NCI-H2227 (cell line): ENCODE results near the gene ADGRF5.

Experiments
- DNase-seq: peaks from one replicate; lab custom pipeline; 2025; ENCODE audit not compliant: unreplicated experiment; lab: John Stamatoyannopoulos, UW

The ADGRF5 gene

DNA sequence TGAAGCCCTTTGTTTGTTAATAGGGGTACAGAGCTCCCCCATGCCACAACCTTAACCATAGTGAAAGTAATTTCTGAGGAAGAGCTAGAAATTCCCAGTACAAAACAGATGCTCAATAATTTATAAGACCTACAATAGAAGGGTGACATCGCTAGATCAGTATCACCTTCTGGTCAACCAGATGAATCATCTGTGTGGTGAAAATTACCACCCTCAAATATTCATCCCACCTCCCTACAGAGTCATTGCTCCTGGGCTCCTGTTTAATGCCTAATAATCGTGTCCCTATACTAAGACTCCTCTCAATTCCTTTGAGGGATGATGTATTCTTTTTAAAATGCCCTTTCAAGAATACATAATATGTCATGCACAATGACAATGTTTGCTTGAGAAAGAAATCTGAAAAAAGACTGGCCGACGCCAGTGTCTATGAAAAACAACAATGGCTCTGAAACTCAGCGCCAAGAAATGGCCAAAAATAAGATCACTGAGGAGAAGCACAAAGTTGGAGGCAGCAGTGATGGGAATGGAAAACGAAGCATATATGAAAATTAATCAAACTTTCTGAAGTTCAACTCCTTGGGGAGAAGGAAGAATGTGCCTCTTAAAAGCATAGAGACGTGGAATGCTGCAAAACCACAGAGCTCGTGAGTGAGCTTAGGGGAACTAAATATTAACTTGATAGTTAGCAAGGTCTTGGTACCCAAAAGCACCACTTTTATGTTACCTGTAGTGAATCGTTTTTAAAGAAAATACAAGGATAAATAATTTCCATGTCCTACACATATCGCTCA, 11.0 kb upstream of the ADGRF5 start:
- no peak for DNase-seq

DNA sequence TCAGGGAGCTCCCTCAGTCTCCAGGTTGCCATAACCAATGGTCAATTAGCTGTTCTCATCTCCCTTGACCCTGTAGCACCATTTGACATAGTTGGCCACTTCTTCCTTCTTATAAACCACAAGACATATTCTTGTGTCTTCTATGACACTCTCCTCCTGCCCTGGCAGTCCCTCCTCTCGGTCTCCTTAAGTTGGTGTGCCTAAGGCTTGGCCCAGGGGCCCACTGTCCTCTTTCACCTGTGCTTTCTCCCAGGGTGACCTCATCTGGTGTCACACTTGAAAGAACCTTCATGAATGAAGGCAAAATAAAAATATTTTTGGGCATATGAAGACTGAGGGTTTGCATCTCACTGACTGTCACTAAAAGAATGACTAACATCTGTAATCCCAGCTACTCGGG, 9.7 kb upstream of the ADGRF5 start:
- no peak for DNase-seq

DNA sequence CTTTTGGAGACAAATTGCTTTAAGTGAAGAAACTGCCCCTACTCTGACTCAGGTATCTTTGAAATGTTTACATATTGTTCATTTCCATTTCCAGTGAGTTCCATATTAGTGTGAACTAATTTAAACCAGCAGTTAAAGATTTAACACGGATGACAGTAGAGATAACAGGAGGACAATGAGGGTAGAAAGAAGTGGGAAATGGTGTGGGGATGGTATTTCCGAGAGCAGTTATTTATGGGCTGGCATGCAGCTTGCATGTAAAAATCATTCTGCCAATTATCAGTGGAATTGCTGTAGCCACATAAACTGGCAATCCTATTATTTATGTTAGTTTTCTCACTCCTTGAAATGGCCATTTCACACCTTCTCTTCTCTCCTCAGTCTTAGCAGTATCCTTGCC, 8.6 kb upstream of the ADGRF5 start:
- no peak for DNase-seq

DNA sequence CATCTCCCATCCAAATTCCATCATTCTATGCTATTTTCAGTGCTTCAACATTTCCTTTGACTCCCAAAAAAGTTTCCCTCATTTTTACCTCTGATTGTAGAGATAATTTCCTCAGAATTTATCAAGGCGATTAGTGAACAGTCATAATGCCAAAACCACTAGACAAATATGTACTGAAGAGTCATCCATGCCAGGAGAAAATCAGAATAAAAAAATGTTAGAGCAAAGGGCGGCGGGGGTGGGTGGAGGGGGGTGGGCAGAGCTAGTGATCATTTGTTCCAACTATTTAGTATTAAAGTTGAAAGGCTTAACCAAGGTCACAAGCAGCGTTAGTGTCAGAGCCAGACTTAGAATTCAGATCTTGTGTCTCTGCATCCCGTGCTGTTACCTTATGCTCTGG, 5.3 kb upstream of the ADGRF5 start:
- no peak for DNase-seq

DNA sequence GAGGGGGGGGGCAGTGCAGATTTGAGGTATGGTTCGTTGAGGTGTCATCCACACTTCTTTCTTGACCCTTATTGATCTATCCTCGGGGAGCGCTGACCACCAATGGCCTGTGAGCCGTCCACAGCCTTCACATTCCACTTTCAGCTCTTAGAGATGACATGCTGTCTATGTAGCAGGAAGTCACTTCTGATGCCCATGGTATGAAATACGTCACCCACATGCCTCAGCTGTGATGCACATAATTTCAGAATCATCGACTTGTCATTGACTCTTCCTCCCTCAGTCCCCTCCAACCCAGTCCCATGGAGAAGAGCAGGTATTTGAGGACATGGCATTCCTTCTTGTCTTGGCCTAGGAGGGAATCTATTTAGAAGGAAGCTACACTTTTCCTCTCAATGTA, 4.7 kb upstream of the ADGRF5 start:
- no peak for DNase-seq

DNA sequence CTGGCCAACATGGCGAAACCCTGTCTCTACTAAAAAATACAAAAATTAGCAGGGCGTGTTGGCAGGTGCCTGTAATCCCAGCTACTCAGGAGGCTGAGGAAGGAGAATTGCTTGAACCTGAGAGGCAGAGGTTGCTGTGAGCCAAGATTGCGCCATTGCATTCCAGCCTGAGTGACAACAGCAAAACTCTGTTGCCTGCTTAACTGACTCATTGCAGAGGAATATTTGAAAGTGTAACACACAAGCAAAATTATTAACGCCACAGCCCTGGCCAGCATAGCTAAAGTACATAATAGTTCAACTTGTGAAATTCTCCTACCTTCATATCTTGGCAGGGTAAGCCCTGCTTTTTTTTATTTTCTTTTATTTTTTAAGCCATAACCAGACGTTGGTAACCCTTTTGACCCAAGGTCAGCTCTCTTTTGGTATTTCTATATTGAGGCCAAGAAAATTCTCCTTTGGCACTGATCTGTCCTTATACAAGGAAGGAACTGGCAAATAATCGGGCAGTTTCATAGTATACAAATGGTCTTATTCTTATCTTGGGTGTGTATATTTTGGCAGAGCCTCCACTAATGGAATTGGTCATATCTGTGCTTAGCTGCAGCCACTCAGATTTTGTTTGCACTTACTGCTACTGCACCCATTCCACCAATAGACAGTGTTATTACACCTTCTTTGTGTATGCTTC, 4.0 kb upstream of the ADGRF5 start:
- no peak for DNase-seq

DNA sequence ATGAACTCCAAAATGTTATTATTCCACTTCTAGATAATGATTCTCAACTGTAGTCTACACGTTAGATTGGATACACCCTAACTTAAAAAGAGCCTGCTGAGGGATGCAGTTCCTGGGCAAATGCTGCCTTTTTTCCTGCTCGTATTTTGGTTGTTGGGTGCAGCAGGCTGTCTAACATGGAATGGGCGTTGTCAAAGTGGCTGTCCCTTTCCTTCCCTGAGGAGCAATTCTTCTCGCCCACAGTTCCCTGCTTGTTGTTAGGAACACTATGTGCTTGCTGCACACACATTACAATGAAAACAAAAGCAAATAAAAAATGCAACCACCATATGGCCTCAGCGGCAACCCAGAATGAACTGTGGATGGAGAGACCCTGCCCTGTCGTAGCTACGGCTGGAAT, 1.7 kb upstream of the ADGRF5 start:
- no peak for DNase-seq

DNA sequence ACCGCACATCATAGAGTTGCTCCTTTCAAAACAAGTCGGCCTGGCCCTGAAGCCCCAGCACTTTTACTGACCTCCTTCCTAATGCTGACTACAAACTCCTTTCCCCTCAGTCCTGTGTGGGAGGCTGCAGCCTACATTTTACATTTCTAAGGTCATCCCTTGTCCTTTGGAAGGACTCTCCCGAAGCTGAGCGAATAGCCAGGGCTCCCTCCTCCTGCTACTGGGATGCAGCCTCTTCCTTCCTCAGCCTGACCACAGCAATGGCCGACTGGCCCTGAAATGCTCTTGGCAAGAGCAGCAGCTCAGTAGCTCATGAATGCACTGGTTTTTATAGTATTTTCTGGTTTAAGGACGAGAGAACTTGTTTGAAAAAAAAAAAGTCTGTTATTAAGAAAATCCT, 679 bp downstream of the ADGRF5 start:
- no peak for DNase-seq

DNA sequence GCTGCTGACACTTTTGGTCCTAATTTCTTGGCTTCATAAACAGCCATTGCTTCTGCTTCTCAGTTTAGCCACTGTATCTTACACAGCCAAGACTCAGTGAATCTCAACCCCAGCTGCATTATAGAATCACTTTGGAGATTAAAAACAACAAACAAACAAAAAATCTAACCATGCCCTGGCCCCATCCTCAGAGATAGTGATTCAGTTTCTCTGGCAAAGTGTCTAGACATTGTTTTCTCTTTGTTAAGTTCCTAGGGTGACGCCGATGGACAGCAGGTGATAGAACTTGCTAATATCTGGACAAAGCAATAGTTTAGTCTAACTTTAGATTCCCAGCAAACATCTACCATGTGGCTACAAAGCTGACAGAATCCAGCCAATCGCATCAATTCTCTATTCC, 2.9 kb downstream of the ADGRF5 start:
- DNase-seq, result no peak

DNA sequence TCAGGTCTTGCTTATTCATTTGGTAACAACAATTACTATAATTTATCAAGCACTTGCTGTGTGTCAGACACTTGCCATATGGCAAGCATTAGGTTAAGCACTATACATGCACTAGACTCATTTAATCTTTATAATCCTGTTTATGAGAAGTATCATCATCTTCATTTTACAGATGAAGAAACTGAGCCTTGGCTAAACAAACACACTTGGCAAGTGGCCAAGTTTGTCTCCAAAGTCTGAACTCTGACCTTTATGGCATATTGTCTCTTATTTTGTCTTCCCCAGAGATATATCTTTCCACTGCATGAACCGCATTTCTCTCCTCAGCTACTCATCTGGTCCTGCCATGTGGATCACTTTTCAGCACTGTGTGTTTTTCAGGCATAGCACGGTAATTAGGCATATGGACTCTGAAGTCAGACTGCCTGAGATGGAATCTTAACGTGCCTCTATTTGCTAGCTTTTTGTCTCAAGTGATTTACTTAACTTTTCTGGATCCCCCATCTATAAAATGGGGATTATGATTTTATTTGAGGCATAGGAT, 4.7 kb downstream of the ADGRF5 start:
- DNase-seq, result peak; percentile 34

DNA sequence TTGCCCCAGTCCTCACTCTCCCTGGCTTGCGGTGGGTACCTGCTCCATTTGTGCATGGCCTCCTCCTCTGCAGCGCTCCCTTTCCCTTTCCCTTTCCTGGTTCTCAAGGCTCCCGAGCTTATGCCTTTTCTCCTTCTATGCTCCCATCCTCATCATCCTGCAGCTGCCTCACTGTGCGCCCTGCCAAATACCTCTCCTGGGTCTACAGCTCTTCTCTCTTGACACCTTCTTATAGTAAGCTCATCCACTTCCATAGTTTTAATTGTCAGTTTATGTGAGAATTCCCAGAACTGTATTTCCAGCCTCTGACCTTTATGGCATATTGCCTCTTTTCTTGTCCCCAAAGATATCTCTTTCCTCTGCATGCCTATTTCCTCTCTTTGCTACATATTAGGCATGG, 5.9 kb downstream of the ADGRF5 start:
- no peak for DNase-seq

DNA sequence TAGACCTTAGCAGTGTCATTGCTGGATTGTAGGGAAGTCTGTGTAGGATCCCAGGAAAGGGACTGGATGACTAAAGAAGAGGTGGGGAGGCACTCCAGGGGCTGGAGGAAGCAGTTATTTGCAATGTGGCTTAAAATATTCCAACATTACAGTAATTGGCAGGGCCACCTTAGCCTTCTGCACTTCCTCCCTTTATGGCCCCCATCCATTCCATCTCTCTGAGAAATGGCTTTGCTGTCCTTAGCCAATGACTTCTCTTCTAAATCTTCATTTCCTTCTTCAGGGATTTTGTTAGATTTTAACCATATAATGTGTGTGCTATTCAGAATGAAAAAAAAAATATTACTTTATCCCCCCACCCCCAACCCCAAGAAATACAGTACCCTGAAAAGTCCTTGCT, 6.4 kb downstream of the ADGRF5 start:
- DNase-seq, result no peak

DNA sequence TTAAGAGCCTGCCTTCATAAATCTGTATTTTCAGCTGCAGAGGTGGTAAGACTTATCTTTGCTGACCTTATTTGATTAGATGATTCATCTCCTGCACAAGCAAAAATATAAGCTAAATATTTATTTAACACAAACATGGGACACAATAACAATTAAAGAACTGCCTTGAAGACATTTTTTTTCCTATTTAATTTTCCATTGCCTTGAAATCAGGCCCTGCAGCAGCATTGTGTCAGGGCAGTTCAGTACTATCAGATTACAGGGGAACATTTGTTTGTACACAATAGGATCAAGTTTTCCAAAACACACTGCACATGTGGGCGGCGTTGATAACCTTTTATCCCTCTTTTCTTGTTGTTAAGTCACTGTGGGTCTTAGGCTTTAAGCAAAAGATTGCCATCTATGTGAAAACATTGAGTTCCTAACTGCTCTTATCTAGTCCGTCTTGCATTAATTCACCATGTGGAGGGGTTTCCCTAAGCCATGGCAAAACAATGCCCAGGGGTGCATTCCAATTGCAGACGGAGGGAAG, 7.4 kb downstream of the ADGRF5 start:
- no peak for DNase-seq

DNA sequence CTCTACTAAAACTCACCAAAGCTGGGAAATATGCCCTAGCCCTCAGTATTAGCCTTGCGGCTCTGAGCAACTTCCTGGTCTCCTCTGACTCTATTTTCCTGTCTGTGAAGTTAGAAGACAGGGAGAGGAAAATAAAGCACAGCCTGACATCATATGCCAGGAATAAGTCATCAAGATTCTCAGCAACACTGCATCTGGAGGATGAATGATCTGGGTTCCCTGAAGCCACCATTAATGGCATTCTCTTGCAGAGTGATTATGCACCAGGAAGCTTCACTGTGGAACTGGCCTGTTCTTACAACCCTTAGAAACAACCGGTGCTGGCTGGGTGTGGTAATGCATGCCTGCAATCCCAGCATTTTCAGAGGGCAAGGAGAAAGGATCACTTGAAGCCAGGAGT, 12.4 kb downstream of the ADGRF5 start:
- no peak for DNase-seq

DNA sequence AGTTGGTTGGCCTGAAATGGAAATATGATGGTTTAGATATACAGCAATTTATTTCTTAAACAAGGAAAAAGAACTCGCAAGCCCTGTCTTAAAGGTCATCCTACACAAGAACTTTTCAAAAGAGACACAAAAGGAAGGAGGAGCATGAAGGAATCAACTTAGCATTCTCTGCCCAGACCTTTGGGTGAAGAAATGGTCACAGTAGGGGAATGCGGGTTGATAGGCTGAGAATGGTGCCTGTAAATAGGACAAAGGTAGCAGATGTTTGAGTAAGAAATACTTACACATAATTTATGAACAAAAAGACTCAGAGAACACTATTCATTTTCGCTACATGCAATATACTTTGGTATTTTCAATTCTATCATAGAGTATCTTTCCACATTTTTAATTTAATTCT, 15.0 kb downstream of the ADGRF5 start:
- DNase-seq, result no peak

DNA sequence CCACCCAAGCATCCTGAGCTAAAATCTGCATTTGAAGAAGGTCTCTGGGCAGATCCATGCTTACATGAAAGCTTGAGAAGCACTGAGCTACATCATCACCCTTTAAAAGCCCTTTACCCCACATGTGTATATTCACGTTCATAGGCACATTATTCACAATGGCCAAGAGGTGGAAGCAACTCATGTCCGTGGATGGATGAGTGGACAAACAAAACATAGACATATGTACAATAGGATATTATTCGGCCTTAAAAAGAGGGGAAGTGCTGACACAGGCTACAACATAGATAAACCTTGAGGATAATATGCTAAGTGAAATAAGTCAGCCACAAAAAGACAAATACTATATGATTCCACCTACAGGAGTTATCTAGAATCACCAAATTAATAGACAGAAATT, 17.6 kb downstream of the ADGRF5 start:
- DNase-seq, result no peak

DNA sequence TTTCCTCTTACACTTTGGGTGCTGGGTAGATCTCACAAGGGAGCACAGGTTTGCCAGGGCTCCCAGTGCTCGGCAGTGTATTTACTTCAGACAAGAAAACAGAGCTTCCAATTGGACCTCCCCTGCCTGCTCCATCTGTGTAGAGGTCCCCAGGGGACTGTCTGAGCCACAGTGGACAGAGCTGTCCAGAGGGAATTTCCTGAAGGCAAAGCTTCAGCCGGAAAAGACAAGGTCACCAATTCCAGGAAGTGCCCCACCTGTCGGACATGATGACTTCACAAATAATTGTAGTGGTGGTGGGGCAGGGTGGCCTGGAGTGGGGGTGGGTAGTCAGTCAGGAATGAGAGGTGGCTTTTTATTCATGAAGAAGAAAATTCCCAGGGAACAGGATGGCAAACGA, 18.6 kb downstream of the ADGRF5 start:
- DNase-seq, result no peak

DNA sequence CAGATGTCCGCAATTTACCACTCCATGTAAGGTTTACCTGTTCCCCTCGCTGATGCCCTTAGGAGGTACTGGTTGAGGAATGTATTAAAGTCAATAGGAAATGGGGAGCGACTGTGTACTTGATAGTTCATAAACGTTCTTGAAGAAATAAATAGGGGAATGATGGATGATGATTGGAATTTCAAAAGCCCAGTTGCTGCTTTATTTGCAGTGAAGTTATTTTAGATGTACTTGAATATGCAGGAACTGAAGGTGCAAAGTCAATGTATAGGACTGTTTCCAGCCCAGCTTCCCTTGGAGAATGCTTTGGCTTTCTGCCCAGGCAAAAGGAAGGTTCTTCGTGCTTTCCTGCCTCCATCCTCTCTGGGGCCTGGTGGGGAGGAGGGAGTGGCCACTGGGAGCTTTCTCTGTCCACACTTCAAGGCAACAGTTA, 19.8 kb downstream of the ADGRF5 start:
- DNase-seq, result no peak

DNA sequence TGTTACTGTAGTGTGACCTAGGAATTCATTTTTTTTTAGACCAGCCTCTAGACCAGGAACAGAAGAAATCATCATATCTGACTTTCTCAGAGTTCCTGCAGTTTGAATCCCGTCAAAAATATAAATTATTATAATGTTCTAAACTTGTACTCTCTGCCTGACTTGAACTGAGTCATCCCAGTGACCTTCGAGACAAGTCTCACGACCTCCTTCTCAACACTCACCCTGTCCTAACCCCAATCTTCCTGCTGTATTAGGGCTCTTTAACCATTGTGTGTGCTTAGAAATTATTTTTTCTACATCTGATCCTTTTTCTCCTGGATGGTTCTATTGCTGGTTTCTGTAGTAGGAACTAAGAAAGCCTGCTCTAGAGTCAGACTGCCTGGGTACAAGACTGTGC, 21.5 kb downstream of the ADGRF5 start:
- no peak for DNase-seq

DNA sequence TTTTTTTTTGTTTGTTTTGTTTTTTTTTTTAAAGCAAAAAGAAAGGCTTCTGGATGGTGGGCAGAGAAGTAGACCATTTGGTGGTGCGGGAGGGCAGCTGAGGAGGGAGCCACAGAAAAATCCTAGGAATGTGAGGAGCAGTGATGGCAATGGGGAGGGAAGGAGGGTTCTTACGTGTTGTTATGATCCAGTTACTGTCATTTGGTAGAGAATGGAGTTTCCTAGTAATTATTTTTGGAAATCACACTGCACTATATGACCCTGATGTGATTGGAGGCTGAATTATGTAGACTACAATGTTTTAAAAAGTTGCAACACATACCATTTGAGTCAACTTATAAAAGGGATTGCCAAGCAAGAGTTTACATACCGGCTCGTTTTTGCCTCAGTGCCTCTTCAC, 22.1 kb downstream of the ADGRF5 start:
- DNase-seq, result no peak

DNA sequence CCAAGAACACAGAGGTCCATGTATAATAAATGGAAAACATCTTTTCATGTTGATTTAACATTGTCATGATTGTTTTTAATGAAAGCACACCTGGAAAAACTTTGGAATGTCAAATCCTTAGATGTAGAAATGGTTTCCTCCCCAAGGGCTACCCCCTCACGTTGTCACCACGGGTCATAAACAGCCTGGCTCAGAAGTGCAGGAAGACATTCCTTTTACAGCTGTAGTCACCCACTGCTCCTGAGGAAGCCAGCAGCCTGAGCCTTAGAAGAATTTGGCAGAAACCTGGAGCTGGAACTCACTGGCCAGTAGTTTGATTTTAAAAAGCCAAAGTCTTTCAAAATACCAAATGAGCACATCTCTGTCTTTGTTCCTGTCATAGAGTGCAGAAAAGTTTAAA, 23.7 kb downstream of the ADGRF5 start:
- DNase-seq, result no peak

DNA sequence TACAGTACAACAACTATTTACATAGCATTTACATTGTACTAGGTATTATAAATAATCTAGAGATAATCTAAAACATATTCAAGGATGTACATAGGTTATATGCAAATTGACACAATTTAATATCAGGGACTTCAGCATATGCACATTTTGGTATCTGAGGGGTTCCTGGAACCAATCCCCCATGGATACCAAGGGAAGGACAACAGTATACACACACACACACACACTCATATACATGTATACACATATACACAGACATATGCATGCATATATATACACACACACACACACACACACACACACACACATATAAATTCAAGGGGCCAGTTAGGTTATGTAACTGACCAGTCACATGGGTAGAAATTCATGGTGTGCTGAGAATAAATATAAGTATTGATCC, 24.9 kb downstream of the ADGRF5 start:
- no peak for DNase-seq
